IMR-90 (cell line): ENCODE results near the gene KLK5. TPM values are rescaled to one million over a fixed set of nuclear protein-coding genes. Genes with fewer than 3 reads are reported as not detected.
"Not testable (repeated sequence)": the region's sequence is repeated elsewhere in the genome, so short reads cannot be mapped to it uniquely, and the experiment has no call there.

Experiments
- ATAC-seq: fragments of 200-7000 bp; cut with Tn5 transposase; 2 replicates; pipeline ENCODE4 v1.9.1; 2020; ENCODE audit warnings: low read depth, mild to moderate bottlenecking, moderate library complexity
- BruUV-seq: library from RNA; stranded (reverse); fragments of 400-500 nt; replicated peaks from 2 replicates; lab custom pipeline; 2021; lab: Mats Ljungman, UMichigan
- CTCF ChIA-PET: fragments of 300-600 bp; formaldehyde crosslinking; extraction: SDS; loops from one replicate; lab custom pipeline; 2021; ENCODE audit warnings: antibody characterized with exemption; lab: Yijun Ruan, JAX
- POLR2A ChIA-PET: fragments of 300-600 bp; sonication (Branson Sonifier 250); formaldehyde crosslinking; loops from one replicate; lab custom pipeline; 2022; ENCODE audit warnings: antibody characterized with exemption; ENCODE audit not compliant: unreplicated experiment; lab: Charles Lee
- DNase-seq: peaks from one replicate; pipeline ENCODE4 v3.0.0; 2013
- H2AFZ ChIP-seq: replicated peaks from 2 replicates; pipeline ENCODE3; 2013; ENCODE audit warnings: low read length, mild to moderate bottlenecking; ENCODE audit not compliant: poor library complexity
- H2AK5ac ChIP-seq: 2 replicates; pipeline ENCODE4 v1.6.1; 2013; ENCODE audit warnings: low read depth, low read length, inconsistent platforms
- H2AK9ac ChIP-seq: replicated peaks from 2 replicates; pipeline ENCODE3; 2013; ENCODE audit warnings: mild to moderate bottlenecking, low read depth, low read length, moderate library complexity; ENCODE audit not compliant: poor library complexity
- H2BK120ac ChIP-seq: 2 replicates; pipeline ENCODE4 v1.6.1; 2013; ENCODE audit warnings: low read depth, low read length, inconsistent platforms
- H2BK15ac ChIP-seq: 3 replicates; pipeline ENCODE4 v1.6.1; 2013; ENCODE audit warnings: low read depth, low read length, inconsistent platforms
- H2BK20ac ChIP-seq: 2 replicates; pipeline ENCODE4 v1.6.1; 2013; ENCODE audit warnings: low read depth, mild to moderate bottlenecking, inconsistent platforms, low read length, moderate library complexity
- H2BK5ac ChIP-seq: 2 replicates; pipeline ENCODE4 v1.6.1; 2013; ENCODE audit warnings: mild to moderate bottlenecking, low read depth, low read length, inconsistent platforms; ENCODE audit not compliant: poor library complexity, severe bottlenecking
- H3K14ac ChIP-seq: replicated peaks from 2 replicates; pipeline ENCODE4 v1.6.1; 2013; ENCODE audit warnings: low read depth, low read length, inconsistent platforms
- H3K18ac ChIP-seq: 2 replicates; pipeline ENCODE4 v1.6.1; 2013; ENCODE audit warnings: low read depth, low read length, control low read depth
- H3K23ac ChIP-seq: 2 replicates; pipeline ENCODE4 v1.6.1; 2013; ENCODE audit warnings: low read depth, low read length, inconsistent platforms
- H3K27ac ChIP-seq: 2 replicates; pipeline ENCODE4 v1.5.1; 2013; ENCODE audit warnings: mild to moderate bottlenecking, control low read depth, low read length; ENCODE audit not compliant: insufficient read depth
- H3K27me3 ChIP-seq: 2 replicates; pipeline ENCODE4 v1.6.1; 2013; ENCODE audit warnings: low read length; ENCODE audit not compliant: control insufficient read depth, insufficient read depth
- H3K36me3 ChIP-seq: 2 replicates; pipeline ENCODE4 v1.6.1; 2013; ENCODE audit warnings: low read length, mixed read lengths; ENCODE audit not compliant: control insufficient read depth, insufficient read depth
- H3K4ac ChIP-seq: 2 replicates; pipeline ENCODE4 v1.6.1; 2013; ENCODE audit warnings: low read depth, low read length, inconsistent platforms
- H3K4me1 ChIP-seq: 2 replicates; pipeline ENCODE4 v1.6.1; 2013; ENCODE audit warnings: low read length, mixed read lengths; ENCODE audit not compliant: control insufficient read depth, insufficient read depth
- H3K4me2 ChIP-seq: 2 replicates; pipeline ENCODE4 v1.6.1; 2013; ENCODE audit warnings: low read depth, mild to moderate bottlenecking, control low read depth, low read length, moderate library complexity
- H3K4me3 ChIP-seq: 2 replicates; pipeline ENCODE4 v1.5.1; 2013; ENCODE audit warnings: low read depth, mild to moderate bottlenecking, control low read depth, low read length, moderate library complexity; ENCODE audit not compliant: insufficient read depth
- H3K56ac ChIP-seq: 2 replicates; pipeline ENCODE4 v1.6.1; 2013; ENCODE audit warnings: low read length, inconsistent platforms; ENCODE audit not compliant: insufficient read depth; ENCODE audit errors: extremely low read depth
- H3K79me1 ChIP-seq, 2 experiments: 2 replicates each; pipeline ENCODE4 v1.6.1; 2013; ENCODE audit warnings: low read length in 2 of 2, inconsistent platforms in 1 of 2, low read depth in 1 of 2
- H3K9ac ChIP-seq: 2 replicates; pipeline ENCODE4 v1.6.1; 2013; ENCODE audit warnings: low read depth, low read length, control low read depth
- H3K9me1 ChIP-seq: 2 replicates; pipeline ENCODE4 v1.6.1; 2013; ENCODE audit warnings: low read length, inconsistent platforms; ENCODE audit not compliant: insufficient read depth
- H3K9me3 ChIP-seq: 2 replicates; pipeline ENCODE4 v1.6.1; 2013; ENCODE audit warnings: low read length; ENCODE audit not compliant: control insufficient read depth, insufficient read depth
- H4K20me1 ChIP-seq: 2 replicates; pipeline ENCODE4 v1.6.1; 2013; ENCODE audit warnings: low read length, inconsistent platforms; ENCODE audit not compliant: insufficient read depth
- H4K5ac ChIP-seq: 2 replicates; pipeline ENCODE4 v1.6.1; 2013; ENCODE audit warnings: mild to moderate bottlenecking, low read depth, low read length, control low read depth
- H4K8ac ChIP-seq, 2 experiments: 2 replicates each; pipeline ENCODE4 v1.6.1; 2013; ENCODE audit warnings: low read depth in 2 of 2, low read length in 2 of 2, control low read depth in 1 of 2, inconsistent platforms in 1 of 2
- H4K91ac ChIP-seq: 2 replicates; pipeline ENCODE4 v1.6.1; 2013; ENCODE audit warnings: low read depth, low read length, inconsistent platforms; ENCODE audit not compliant: insufficient read depth
- WGBS, 2 experiments: methylation state at CpG; one replicate each; pipeline versions ENCODE4 v1.1.5 to v1.1.7; 2013; ENCODE audit warnings: missing lambda C conversion rate in 2 of 2; ENCODE audit not compliant: insufficient read length in 1 of 2; ENCODE audit errors: extremely low coverage in 2 of 2; 5-methylcytosine and 5-hydroxymethylcytosine counted together
- dilution Hi-C: fragments of 300-500 bp; cut with HindIII; formaldehyde crosslinking; loops from one replicate; pipeline ENCODE4 v1.14.3; 2018; ENCODE audit warnings: low sequenced_read_pairs; ENCODE audit not compliant: unreplicated experiment
- in situ Hi-C: fragments of 300-500 bp; cut with MboI; formaldehyde crosslinking; loops from 3 replicates; pipeline ENCODE4 v1.14.3; 2019; ENCODE audit warnings: low sequenced_read_pairs, inconsistent platforms, mixed read lengths
- intact Hi-C: fragments of 100-400 bp; cut with micrococcal nuclease; formaldehyde crosslinking; loops from 2 replicates; pipeline ENCODE4 v1.10.0; 2022
- polyA plus RNA-seq, 3 experiments: library from polyadenylated mRNA; depleted of rRNA; stranded (reverse); fragments of >200 nt; gene quantifications; 2 replicates each; pipeline ENCODE4 v1.2.3, GENCODE V29; 2012; ENCODE audit warnings: low replicate concordance in 1 of 3
- total RNA-seq: library from RNA; depleted of rRNA; stranded (reverse); fragments of >200 nt; gene quantifications from 2 replicates; pipeline ENCODE4 v1.2.3, GENCODE V29; 2012

The KLK5 gene
- total and polyA plus RNA-seq, 2 of the 4 experiments (the other 2 are of a cell fraction): not detected

GRCh38 chr19:50984416-50984815 lies 31.6 kb upstream of the KLK5 start:
- H2AFZ ChIP-seq, dilution Hi-C loops, BruUV-seq, H3K36me3 ChIP-seq, ATAC-seq, H3K4me1 ChIP-seq, H2BK5ac ChIP-seq, H3K4me3 ChIP-seq, H3K27ac ChIP-seq, H4K8ac ChIP-seq, H3K9me3 ChIP-seq, H3K23ac ChIP-seq, H3K9ac ChIP-seq, CTCF ChIA-PET, H2AK5ac ChIP-seq, H4K5ac ChIP-seq, H2BK20ac ChIP-seq, H3K18ac ChIP-seq, H4K20me1 ChIP-seq, H3K56ac ChIP-seq, H2BK120ac ChIP-seq, H3K79me1 ChIP-seq, DNase-seq, H2AK9ac ChIP-seq, H4K91ac ChIP-seq, intact Hi-C loops, H3K9me1 ChIP-seq, H2BK15ac ChIP-seq, H3K4ac ChIP-seq, in situ Hi-C loops, H3K14ac ChIP-seq, H3K4me2 ChIP-seq, H3K27me3 ChIP-seq: not testable (repeated sequence)
- POLR2A ChIA-PET: interaction anchor here (0.5 kb wide), 1 partner anchor 36 kb away, joined by 5 read pairs; no protein-coding TSS in a partner anchor
- 100% methylated on average over 4 of the region's 14 CpGs; no CpG with 5 or more reads in 1 of the 2 experiments for WGBS, 2 experiments
